ENCODE results near the gene LAMA2. TPM values are rescaled to one million over a fixed set of nuclear protein-coding genes. Genes with fewer than 3 reads are reported as not detected.

Gene LAMA2
- total RNA-seq, 1 experiment from 2014 or later, result 0.28 TPM

GRCh38 chr6:128914051-128914450 is 31.1 kb downstream of the LAMA2 start:
- no peak overlapping the region for H3K27ac ChIP-seq (ENCODE audit: low read length)
- intact Hi-C loops (cut with micrococcal nuclease; ENCODE audit: unreplicated experiment), result no loop called here
- CTCF ChIA-PET, result no interaction called here
- no peaks in the 10 kb centered on the region for H3K27me3 ChIP-seq (ENCODE audit: control insufficient read depth, insufficient read depth, low read length)
- no peak for DNase-seq (ENCODE audit: low read depth, low spot score)
- no peaks in the 10 kb centered on the region for H3K9me3 ChIP-seq (ENCODE audit: control insufficient read depth, insufficient read depth, low read depth, low read length)
- POLR2A ChIA-PET, result no interaction called here
- no peak for TF ChIP-seq POLR2AphosphoS5 (IDR thresholded peaks at IDR 0.05; ENCODE audit: low read depth, low read length)
- TF ChIP-seq CTCF (IDR thresholded peaks at IDR 0.05), result no peak
- TF ChIP-seq SIN3A (IDR thresholded peaks at IDR 0.05; ENCODE audit: borderline replicate concordance, insufficient read depth, low read depth, low read length), result no peak
- no peak for TF ChIP-seq TCF7L2 (IDR thresholded peaks at IDR 0.05; ENCODE audit: low read depth, low read length)
- TF ChIP-seq REST (IDR thresholded peaks at IDR 0.05; ENCODE audit: insufficient read depth in 1 of 2, low read depth in 2 of 2, low read length in 1 of 2), result no peak
- no peak overlapping the region for H3K4me3 ChIP-seq (ENCODE audit: low read depth in 2 of 2, low read length in 2 of 2)
- in situ Hi-C loops (cut with HindIII; ENCODE audit: low pct_unique_long_range_greater_than_20kb, low sequenced_read_pairs), result no loop called here
- no peaks in the 10 kb centered on the region; the same call in 1 of the 2 replicates for H3K36me3 ChIP-seq (ENCODE audit: control insufficient read depth, insufficient read depth, low read length)
- no peaks in the 10 kb centered on the region for H3K4me1 ChIP-seq (ENCODE audit: control insufficient read depth, insufficient read depth, low read length)
- ATAC-seq, result no peak
- no TSS peak for BruUV-seq (replicated peaks)

GRCh38 chr6:128918886-128919285 is 35.9 kb downstream of the LAMA2 start:
- H3K9me3 ChIP-seq (ENCODE audit: control insufficient read depth, insufficient read depth, low read depth, low read length), result no peaks in the 10 kb centered on the region
- H3K4me3 ChIP-seq (ENCODE audit: low read depth in 2 of 2, low read length in 2 of 2), result no peak overlapping the region
- no TSS peak for BruUV-seq (replicated peaks)
- TF ChIP-seq SIN3A (IDR thresholded peaks at IDR 0.05; ENCODE audit: borderline replicate concordance, insufficient read depth, low read depth, low read length) (no peak), POLR2AphosphoS5 (IDR thresholded peaks at IDR 0.05; ENCODE audit: low read depth, low read length) (no peak), TCF7L2 (IDR thresholded peaks at IDR 0.05; ENCODE audit: low read depth, low read length) (no peak)
- in situ Hi-C loops (cut with HindIII; ENCODE audit: low pct_unique_long_range_greater_than_20kb, low sequenced_read_pairs) (no loop called here), intact Hi-C loops (cut with micrococcal nuclease; ENCODE audit: unreplicated experiment) (no loop called here)
- H3K36me3 ChIP-seq (ENCODE audit: control insufficient read depth, insufficient read depth, low read length), result no peaks in the 10 kb centered on the region; the same call in 1 of the 2 replicates
- H3K27ac ChIP-seq (ENCODE audit: low read length), result no peak overlapping the region
- no peaks in the 10 kb centered on the region for H3K4me1 ChIP-seq (ENCODE audit: control insufficient read depth, insufficient read depth, low read length)
- ATAC-seq, result no peak
- CTCF ChIA-PET, result no interaction called here
- POLR2A ChIA-PET, result no interaction called here
- no peaks in the 10 kb centered on the region for H3K27me3 ChIP-seq (ENCODE audit: control insufficient read depth, insufficient read depth, low read length)
- no peak for DNase-seq (ENCODE audit: low read depth, low spot score)

- Histone ChIP-seq H3K4me1 (ENCODE audit: control insufficient read depth, insufficient read depth, low read length) (no peaks in the 10 kb centered on the region), H3K9me3 (ENCODE audit: control insufficient read depth, insufficient read depth, low read depth, low read length) (no peaks in the 10 kb centered on the region), H3K36me3 (ENCODE audit: control insufficient read depth, insufficient read depth, low read length) (no peaks in the 10 kb centered on the region; the same call in 1 of the 2 replicates), H3K27ac (ENCODE audit: low read length) (no peak overlapping the region), H3K27me3 (ENCODE audit: control insufficient read depth, insufficient read depth, low read length) (no peaks in the 10 kb centered on the region), H3K4me3 (ENCODE audit: low read depth in 2 of 2, low read length in 2 of 2) (no peak overlapping the region)
- CTCF ChIA-PET, result no interaction called here
- BruUV-seq (replicated peaks), result no TSS peak
- TF ChIP-seq POLR2AphosphoS5 (IDR thresholded peaks at IDR 0.05; ENCODE audit: low read depth, low read length) (no peak), SIN3A (IDR thresholded peaks at IDR 0.05; ENCODE audit: borderline replicate concordance, insufficient read depth, low read depth, low read length) (no peak), REST (IDR thresholded peaks at IDR 0.05; ENCODE audit: insufficient read depth in 1 of 2, low read depth in 2 of 2, low read length in 1 of 2) (no peak), CTCF (IDR thresholded peaks at IDR 0.05) (no peak), TCF7L2 (IDR thresholded peaks at IDR 0.05; ENCODE audit: low read depth, low read length) (no peak)
- intact Hi-C loops (cut with micrococcal nuclease; ENCODE audit: unreplicated experiment), result no loop called here
- no peak for ATAC-seq
- in situ Hi-C loops (cut with HindIII; ENCODE audit: low pct_unique_long_range_greater_than_20kb, low sequenced_read_pairs), result no loop called here
- POLR2A ChIA-PET, result no interaction called here
- no peak for DNase-seq (ENCODE audit: low read depth, low spot score)
Measured at GRCh38 chr6:128919412-128920180, 36.7 kb downstream of the LAMA2 start.
